Testis (tissue), 2 donors: Measurements from ENCODE around the gene PHAF1.

Experiments used
- POLR2A ChIP-seq: fragments of 450-650 bp; IDR thresholded peaks from one replicate; pipeline ENCODE4 v1.6.1; 2017; ENCODE audit warnings: antibody characterized with exemption, mild to moderate bottlenecking, moderate library complexity
- TF ChIP-seq, protein P1 (sequence below), 3 experiments: fragments of 450-650 bp in 2 of 3; fragments of 200-600 bp in 1 of 3; sonication (generic) in 1 of 3; IDR thresholded peaks; one replicate each; pipeline ENCODE4 v1.5.1; 2016 to 2019; ENCODE audit warnings: antibody characterized with exemption in 3 of 3, mild to moderate bottlenecking in 2 of 3, moderate library complexity in 1 of 3

- no peak for TF ChIP-seq POLR2A
- TF ChIP-seq, protein P1, sequence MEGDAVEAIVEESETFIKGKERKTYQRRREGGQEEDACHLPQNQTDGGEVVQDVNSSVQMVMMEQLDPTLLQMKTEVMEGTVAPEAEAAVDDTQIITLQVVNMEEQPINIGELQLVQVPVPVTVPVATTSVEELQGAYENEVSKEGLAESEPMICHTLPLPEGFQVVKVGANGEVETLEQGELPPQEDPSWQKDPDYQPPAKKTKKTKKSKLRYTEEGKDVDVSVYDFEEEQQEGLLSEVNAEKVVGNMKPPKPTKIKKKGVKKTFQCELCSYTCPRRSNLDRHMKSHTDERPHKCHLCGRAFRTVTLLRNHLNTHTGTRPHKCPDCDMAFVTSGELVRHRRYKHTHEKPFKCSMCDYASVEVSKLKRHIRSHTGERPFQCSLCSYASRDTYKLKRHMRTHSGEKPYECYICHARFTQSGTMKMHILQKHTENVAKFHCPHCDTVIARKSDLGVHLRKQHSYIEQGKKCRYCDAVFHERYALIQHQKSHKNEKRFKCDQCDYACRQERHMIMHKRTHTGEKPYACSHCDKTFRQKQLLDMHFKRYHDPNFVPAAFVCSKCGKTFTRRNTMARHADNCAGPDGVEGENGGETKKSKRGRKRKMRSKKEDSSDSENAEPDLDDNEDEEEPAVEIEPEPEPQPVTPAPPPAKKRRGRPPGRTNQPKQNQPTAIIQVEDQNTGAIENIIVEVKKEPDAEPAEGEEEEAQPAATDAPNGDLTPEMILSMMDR (IDR thresholded peaks at IDR 0.05), result no peak
These were observed 19.7 kb downstream of the PHAF1 start for GRCh38 chr16:67129422-67129821.
